GM18505 (cell line): ENCODE measurements around the gene ACOX1.
"Not testable (repeated sequence)": the region's sequence is repeated elsewhere in the genome, so short reads cannot be mapped to it uniquely, and the experiment has no call there.

Experiments used
- ATAC-seq: cut with Tn5 transposase; IDR thresholded peaks from one replicate; pipeline ENCODE4 v1.9.1; 2021; ENCODE audit not compliant: unreplicated experiment
- POLR2A ChIP-seq: IDR thresholded peaks from 4 replicates; pipeline ENCODE4 v1.6.1; 2011; ENCODE audit warnings: borderline replicate concordance; ENCODE audit not compliant: insufficient read depth, insufficient read length; ENCODE audit errors: extremely low read depth

Gene ACOX1

GRCh38 chr17:75980188-75981018 is 1.4 kb upstream of the ACOX1 start:
- TF ChIP-seq POLR2A, result no peak
- ATAC-seq, result no peak

- ATAC-seq, result peak; percentile 21
Observed at GRCh38 chr17:75979705-75980187, 780 bp upstream of the ACOX1 start.

GRCh38 chr17:75976175-75976848 is 2.7 kb downstream of the ACOX1 start:
- no peak for TF ChIP-seq POLR2A
- no peak for ATAC-seq

More at GRCh38 chr17:75979705-75980187, 780 bp upstream of the ACOX1 start:
- TF ChIP-seq POLR2A, result no peak

- ATAC-seq, result no peak
- no peak for TF ChIP-seq POLR2A
Observed at GRCh38 chr17:75975757-75976174, 3.2 kb downstream of the ACOX1 start.

GRCh38 chr17:75975187-75975586 is 3.8 kb downstream of the ACOX1 start:
- ATAC-seq, result not testable (repeated sequence)

- TF ChIP-seq POLR2A, result no peak
- ATAC-seq, result no peak
Observed at GRCh38 chr17:75970626-75971025, 8.3 kb downstream of the ACOX1 start.

- ATAC-seq, result no peak
- no peak for TF ChIP-seq POLR2A
Observed at GRCh38 chr17:75970011-75970523, 8.9 kb downstream of the ACOX1 start.

- ATAC-seq, result not testable (repeated sequence)
Observed at GRCh38 chr17:75969044-75969443, 9.9 kb downstream of the ACOX1 start.

GRCh38 chr17:75965468-75965867 is 13.5 kb downstream of the ACOX1 start:
- no peak for ATAC-seq
- TF ChIP-seq POLR2A, result no peak

GRCh38 chr17:75959839-75960511 is 19.0 kb downstream of the ACOX1 start:
- no peak for TF ChIP-seq POLR2A
- ATAC-seq, result no peak

GRCh38 chr17:75959051-75959838 is 19.7 kb downstream of the ACOX1 start:
- ATAC-seq, result no peak
- TF ChIP-seq POLR2A, result no peak

- TF ChIP-seq POLR2A, result no peak
- no peak for ATAC-seq
Observed at GRCh38 chr17:75950855-75951554, 28.0 kb downstream of the ACOX1 start.
